Lower leg skin (tissue), 3 donors: ENCODE results near the gene XPA.

ENCODE experiments used
- POLR2A ChIP-seq, 2 donors: fragments of 450-650 bp; IDR thresholded peaks; one replicate each; pipeline ENCODE4 v1.6.1; 2016 to 2017; ENCODE audit warnings: antibody characterized with exemption in 2 of 2, mild to moderate bottlenecking in 1 of 2, moderate library complexity in 1 of 2
- TF ChIP-seq, protein P1 (sequence below), 3 donors: fragments of 450-650 bp; IDR thresholded peaks; one replicate each; pipeline ENCODE4 v1.5.1; 2016; ENCODE audit warnings: antibody characterized with exemption in 3 of 3, mild to moderate bottlenecking in 3 of 3, moderate library complexity in 2 of 3

DNA sequence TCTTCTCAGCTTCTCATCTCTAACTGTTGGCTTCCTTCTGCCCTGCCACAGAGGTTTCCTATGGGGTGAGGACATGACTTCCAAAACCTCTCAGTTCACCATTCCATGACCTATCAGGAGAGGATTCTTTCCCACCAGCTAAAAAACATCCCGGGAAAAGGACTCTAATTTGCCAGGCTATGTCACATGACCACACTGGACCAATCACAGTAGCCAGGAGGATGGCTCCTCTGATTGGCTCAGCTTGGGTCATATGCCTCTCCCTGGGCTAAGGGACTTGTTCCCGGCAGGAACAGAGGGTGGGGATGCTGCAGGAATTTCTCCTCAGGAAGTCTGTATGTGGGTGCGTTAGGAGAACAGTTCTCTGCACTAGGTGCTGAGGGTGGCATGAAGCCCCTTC is 40.3 kb upstream of the XPA start:
- TF ChIP-seq POLR2A (IDR thresholded peaks at IDR 0.05): no peak
- TF ChIP-seq, protein P1, sequence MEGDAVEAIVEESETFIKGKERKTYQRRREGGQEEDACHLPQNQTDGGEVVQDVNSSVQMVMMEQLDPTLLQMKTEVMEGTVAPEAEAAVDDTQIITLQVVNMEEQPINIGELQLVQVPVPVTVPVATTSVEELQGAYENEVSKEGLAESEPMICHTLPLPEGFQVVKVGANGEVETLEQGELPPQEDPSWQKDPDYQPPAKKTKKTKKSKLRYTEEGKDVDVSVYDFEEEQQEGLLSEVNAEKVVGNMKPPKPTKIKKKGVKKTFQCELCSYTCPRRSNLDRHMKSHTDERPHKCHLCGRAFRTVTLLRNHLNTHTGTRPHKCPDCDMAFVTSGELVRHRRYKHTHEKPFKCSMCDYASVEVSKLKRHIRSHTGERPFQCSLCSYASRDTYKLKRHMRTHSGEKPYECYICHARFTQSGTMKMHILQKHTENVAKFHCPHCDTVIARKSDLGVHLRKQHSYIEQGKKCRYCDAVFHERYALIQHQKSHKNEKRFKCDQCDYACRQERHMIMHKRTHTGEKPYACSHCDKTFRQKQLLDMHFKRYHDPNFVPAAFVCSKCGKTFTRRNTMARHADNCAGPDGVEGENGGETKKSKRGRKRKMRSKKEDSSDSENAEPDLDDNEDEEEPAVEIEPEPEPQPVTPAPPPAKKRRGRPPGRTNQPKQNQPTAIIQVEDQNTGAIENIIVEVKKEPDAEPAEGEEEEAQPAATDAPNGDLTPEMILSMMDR (IDR thresholded peaks at IDR 0.05): no peak
